Stimulated activated CD8-positive, alpha-beta memory T cell treated with anti-CD3 and anti-CD28 coated beads, Interleukin-4, amount 100 ng/mL, for 48 hours (primary cell): ENCODE measurements around the gene CDC42BPA.
"Not testable (repeated sequence)": the region's sequence is repeated elsewhere in the genome, so short reads cannot be mapped to it uniquely, and the experiment has no call there.

Source experiments
- DNase-seq: peaks from one replicate; pipeline ENCODE4 v3.0.0-alpha.2; 2020

The CDC42BPA gene

GRCh38 chr1:227308367-227309336 is 9.6 kb downstream of the CDC42BPA start:
- DNase-seq, result no peak

GRCh38 chr1:227306689-227307088 is 11.6 kb downstream of the CDC42BPA start:
- no peak for DNase-seq

- no peak for DNase-seq
These were observed 12.2 kb downstream of the CDC42BPA start for GRCh38 chr1:227305894-227306626.

GRCh38 chr1:227304665-227305064 is 13.6 kb downstream of the CDC42BPA start:
- no peak for DNase-seq

GRCh38 chr1:227303662-227304061 is 14.6 kb downstream of the CDC42BPA start:
- no peak for DNase-seq

GRCh38 chr1:227300682-227301081 is 17.6 kb downstream of the CDC42BPA start:
- DNase-seq, result no peak

GRCh38 chr1:227299688-227300087 is 18.6 kb downstream of the CDC42BPA start:
- DNase-seq, result no peak

GRCh38 chr1:227299241-227299627 is 19.1 kb downstream of the CDC42BPA start:
- no peak for DNase-seq

GRCh38 chr1:227298512-227299240 is 19.6 kb downstream of the CDC42BPA start:
- DNase-seq, result no peak

GRCh38 chr1:227297073-227297793 is 21.1 kb downstream of the CDC42BPA start:
- no peak for DNase-seq

GRCh38 chr1:227295609-227296008 is 22.7 kb downstream of the CDC42BPA start:
- DNase-seq, result no peak

- DNase-seq, result no peak
These were observed 32.5 kb downstream of the CDC42BPA start for GRCh38 chr1:227285745-227286144.

GRCh38 chr1:227281371-227281770 is 36.9 kb downstream of the CDC42BPA start:
- DNase-seq, result no peak

GRCh38 chr1:227280836-227281235 is 37.5 kb downstream of the CDC42BPA start:
- DNase-seq, result no peak

GRCh38 chr1:227276156-227276693 is 42.1 kb downstream of the CDC42BPA start:
- DNase-seq, result not testable (repeated sequence)

GRCh38 chr1:227273557-227273956 is 44.7 kb downstream of the CDC42BPA start:
- DNase-seq, result no peak

GRCh38 chr1:227272428-227272827 is 45.9 kb downstream of the CDC42BPA start:
- DNase-seq, result no peak

- no peak for DNase-seq
These were observed 47.7 kb downstream of the CDC42BPA start for GRCh38 chr1:227270554-227270953.

GRCh38 chr1:227268943-227269342 is 49.3 kb downstream of the CDC42BPA start:
- no peak for DNase-seq

GRCh38 chr1:227265891-227266290 is 52.4 kb downstream of the CDC42BPA start:
- no peak for DNase-seq

- DNase-seq, result no peak
These were observed 54.4 kb downstream of the CDC42BPA start for GRCh38 chr1:227263869-227264268.

- DNase-seq, result no peak
These were observed 56.8 kb downstream of the CDC42BPA start for GRCh38 chr1:227261501-227261900.
